K562 (cell line): Measurements from ENCODE around the gene SUCO. TPM values are rescaled to one million over a fixed set of nuclear protein-coding genes. Genes with fewer than 3 reads are reported as not detected.

Source experiments
- E2F3 ChIP-seq: fragments of 250-450 bp; sonication (Bioruptor Pico); IDR thresholded peaks from 2 replicates; pipeline ENCODE4 v1.4.0; 2020; ENCODE audit warnings: mild to moderate bottlenecking
- IRF9 ChIP-seq: fragments of 450-650 bp; IDR thresholded peaks from 2 replicates; pipeline ENCODE4 v1.6.1; 2016; ENCODE audit warnings: missing biosample characterization, missing genetic modification characterization
- KLF6 ChIP-seq: fragments of 250-450 bp; sonication (Bioruptor Pico); IDR thresholded peaks from 2 replicates; pipeline ENCODE4 v1.4.0; 2020; ENCODE audit warnings: mild to moderate bottlenecking, moderate library complexity, borderline replicate concordance
- NCOA2 ChIP-seq, 2 experiments: fragments of 450-650 bp; IDR thresholded peaks; 2 replicates each; pipeline ENCODE4 v1.6.1; 2018; ENCODE audit warnings: mild to moderate bottlenecking in 2 of 2, moderate library complexity in 1 of 2; ENCODE audit not compliant: partially characterized antibody in 2 of 2
- NFXL1 ChIP-seq: fragments of 450-650 bp; formaldehyde crosslinking; IDR thresholded peaks from 2 replicates; pipeline ENCODE4 v1.4.0; 2021; ENCODE audit warnings: mild to moderate bottlenecking
- NR0B1 ChIP-seq: fragments of 450-650 bp; IDR thresholded peaks from one replicate; pipeline ENCODE4 v1.6.1; 2018; ENCODE audit warnings: mild to moderate bottlenecking, moderate library complexity; ENCODE audit not compliant: partially characterized antibody
- SIN3B ChIP-seq: fragments of 450-650 bp; IDR thresholded peaks from 2 replicates; pipeline ENCODE4 v1.6.1; 2017; ENCODE audit warnings: low read depth, mild to moderate bottlenecking, moderate library complexity
- TRIM28 ChIP-seq: fragments of 450-650 bp; IDR thresholded peaks from 2 replicates; pipeline ENCODE4 v1.6.1; 2017
- XRCC5 ChIP-seq: fragments of 200-400 bp; formaldehyde crosslinking; IDR thresholded peaks from 2 replicates; pipeline ENCODE4 v1.6.1; 2017; ENCODE audit warnings: low read depth, mild to moderate bottlenecking, low read length
- ZBTB1 ChIP-seq: sonication (generic); formaldehyde crosslinking; IDR thresholded peaks from 2 replicates; pipeline ENCODE4 v1.8.1; 2023; ENCODE audit warnings: missing genetic modification reagents, low read depth, mild to moderate bottlenecking, borderline replicate concordance
- ZNF23 ChIP-seq: fragments of 250-450 bp; sonication (Bioruptor Pico); IDR thresholded peaks from 2 replicates; pipeline ENCODE4 v1.4.0; 2020; ENCODE audit warnings: mild to moderate bottlenecking
- ZNF3 ChIP-seq: fragments of 250-450 bp; sonication (Bioruptor Pico); IDR thresholded peaks from 2 replicates; pipeline ENCODE4 v1.5.0; 2021; ENCODE audit warnings: mild to moderate bottlenecking, moderate library complexity
- ZNF740 ChIP-seq, 3 experiments: fragments of 200-800 bp in 1 of 3; sonication (Bioruptor generic) in 1 of 3; sonication (generic) in 1 of 3; formaldehyde crosslinking in 1 of 3; IDR thresholded peaks; 2 replicates each; pipeline versions ENCODE4 v1.6.1 to v1.8.0; 2016 to 2022; ENCODE audit warnings: mild to moderate bottlenecking in 2 of 3, missing compliant biosample characterization in 2 of 3, missing genetic modification characterization in 2 of 3, missing genetic modification reagents in 1 of 3
- polyA plus RNA-seq, 8 experiments: library from polyadenylated mRNA; depleted of rRNA in 4 of 8; stranded (reverse) in 5 of 8; unstranded in 3 of 8; fragments of >200 nt; fragmentation: Nextera tagmentation in 2 of 8; fragmentation: Illumina TruSeq in 1 of 8; extraction: Ambion mirVana in 2 of 8; extraction: Trizol in 1 of 8; gene quantifications; 2 replicates each; pipeline versions ENCODE4 v1.2.1 to v1.2.3, GENCODE V29; 2011 to 2014; ENCODE audit warnings: inconsistent platforms in 1 of 8, missing spikeins in 1 of 8
- total RNA-seq, 7 experiments: library from RNA; depleted of rRNA in 6 of 7; stranded (reverse); fragments of >200 nt in 6 of 7; fragmentation: Illumina TruSeq in 2 of 7; extraction: Trizol in 2 of 7; gene quantifications; 2 replicates each; pipeline versions ENCODE4 v1.2.1 to v1.2.3, GENCODE V29; 2011 to 2021; ENCODE audit warnings: low replicate concordance in 1 of 7
- TF ChIP-seq, protein P1 (sequence below), 2 experiments: fragments of 450-650 bp in 1 of 2; sonication (generic) in 1 of 2; formaldehyde crosslinking in 1 of 2; IDR thresholded peaks; 2 replicates each; pipeline versions ENCODE4 v1.7.1 to v1.9.0; 2016 to 2022; ENCODE audit warnings: inconsistent platforms in 1 of 2, mild to moderate bottlenecking in 1 of 2, missing genetic modification reagents in 1 of 2

The SUCO gene
- total and polyA plus RNA-seq, 9 of the 15 experiments (the other 6 are each of a cell fraction or from before 2014, with no cell fraction given): 2.5 to 20.6 (median 14.3) TPM

DNA sequence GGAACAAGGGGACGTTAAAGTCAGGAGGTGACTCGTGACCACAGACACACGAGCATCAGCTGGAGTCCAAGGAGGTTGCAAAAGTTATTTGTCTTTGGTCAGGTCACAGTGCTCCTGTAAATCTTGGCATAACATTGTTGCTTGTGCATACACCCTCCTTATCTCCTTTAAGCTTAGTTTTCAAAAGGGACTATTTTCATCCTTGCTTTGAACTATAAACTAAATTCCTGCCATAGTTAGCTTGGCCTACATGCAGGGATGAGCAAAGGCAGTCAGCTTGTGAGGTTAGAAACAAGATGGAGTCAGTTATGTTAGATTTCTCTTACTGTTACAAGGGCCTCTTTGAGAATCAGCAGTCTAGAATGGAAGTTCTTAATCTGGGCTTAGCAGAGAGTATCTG, 97.9 kb downstream of the SUCO start (continued):
- TF ChIP-seq XRCC5: no peak
- TF ChIP-seq ZBTB1: no peak
- TF ChIP-seq, protein P1, sequence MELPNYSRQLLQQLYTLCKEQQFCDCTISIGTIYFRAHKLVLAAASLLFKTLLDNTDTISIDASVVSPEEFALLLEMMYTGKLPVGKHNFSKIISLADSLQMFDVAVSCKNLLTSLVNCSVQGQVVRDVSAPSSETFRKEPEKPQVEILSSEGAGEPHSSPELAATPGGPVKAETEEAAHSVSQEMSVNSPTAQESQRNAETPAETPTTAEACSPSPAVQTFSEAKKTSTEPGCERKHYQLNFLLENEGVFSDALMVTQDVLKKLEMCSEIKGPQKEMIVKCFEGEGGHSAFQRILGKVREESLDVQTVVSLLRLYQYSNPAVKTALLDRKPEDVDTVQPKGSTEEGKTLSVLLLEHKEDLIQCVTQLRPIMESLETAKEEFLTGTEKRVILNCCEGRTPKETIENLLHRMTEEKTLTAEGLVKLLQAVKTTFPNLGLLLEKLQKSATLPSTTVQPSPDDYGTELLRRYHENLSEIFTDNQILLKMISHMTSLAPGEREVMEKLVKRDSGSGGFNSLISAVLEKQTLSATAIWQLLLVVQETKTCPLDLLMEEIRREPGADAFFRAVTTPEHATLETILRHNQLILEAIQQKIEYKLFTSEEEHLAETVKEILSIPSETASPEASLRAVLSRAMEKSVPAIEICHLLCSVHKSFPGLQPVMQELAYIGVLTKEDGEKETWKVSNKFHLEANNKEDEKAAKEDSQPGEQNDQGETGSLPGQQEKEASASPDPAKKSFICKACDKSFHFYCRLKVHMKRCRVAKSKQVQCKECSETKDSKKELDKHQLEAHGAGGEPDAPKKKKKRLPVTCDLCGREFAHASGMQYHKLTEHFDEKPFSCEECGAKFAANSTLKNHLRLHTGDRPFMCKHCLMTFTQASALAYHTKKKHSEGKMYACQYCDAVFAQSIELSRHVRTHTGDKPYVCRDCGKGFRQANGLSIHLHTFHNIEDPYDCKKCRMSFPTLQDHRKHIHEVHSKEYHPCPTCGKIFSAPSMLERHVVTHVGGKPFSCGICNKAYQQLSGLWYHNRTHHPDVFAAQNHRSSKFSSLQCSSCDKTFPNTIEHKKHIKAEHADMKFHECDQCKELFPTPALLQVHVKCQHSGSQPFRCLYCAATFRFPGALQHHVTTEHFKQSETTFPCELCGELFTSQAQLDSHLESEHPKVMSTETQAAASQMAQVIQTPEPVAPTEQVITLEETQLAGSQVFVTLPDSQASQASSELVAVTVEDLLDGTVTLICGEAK (IDR thresholded peaks at IDR 0.05): no peak
- TF ChIP-seq, protein P1 (CRISPR knock-in tag; IDR thresholded peaks at IDR 0.05): no peak
- TF ChIP-seq E2F3 (CRISPR knock-in tag): no peak
- TF ChIP-seq NFXL1: peak; percentile 88
- no peak for TF ChIP-seq ZNF3
- no peak for TF ChIP-seq NR0B1
- 0 out of 2 replicates have a peak, but pooled peaks have one; percentile 60 for TF ChIP-seq IRF9
- TF ChIP-seq NCOA2 (IDR thresholded peaks at IDR 0.05; ENCODE audit: partially characterized antibody in 2 of 2): no peak
- no peak for TF ChIP-seq ZNF740 (CRISPR knock-in tag; IDR thresholded peaks at IDR 0.05)
- TF ChIP-seq ZNF740 (tag; IDR thresholded peaks at IDR 0.05): peak in 1 of 2 experiments; percentile 76; a peak in 1 of 4 replicates
- no peak for TF ChIP-seq ZNF23
- no peak for TF ChIP-seq TRIM28
- TF ChIP-seq SIN3B: no peak
- TF ChIP-seq KLF6: peak; percentile 75; the same call in 1 of the 2 replicates
- TF ChIP-seq, all 486 proteins: peak for 30
